Psoas muscle (tissue), 8 donors: ENCODE results near the gene GLTP. TPM values are rescaled to one million over a fixed set of nuclear protein-coding genes. Genes with fewer than 3 reads are reported as not detected.

Experiments used
- ATAC-seq, 4 donors: fragments of 200-7000 bp; cut with Tn5 transposase; one replicate each; pipeline ENCODE4 v1.9.1; 2020; ENCODE audit warnings: moderate library complexity in 3 of 4, mild to moderate bottlenecking in 2 of 4
- DNase-seq, 2 donors: peaks; one replicate each; pipeline ENCODE4 v3.0.0-alpha.2; 2020
- H3K27ac ChIP-seq: fragments of 200-600 bp; one replicate; pipeline ENCODE4 v1.8.0; 2022
- H3K27me3 ChIP-seq, 3 donors: fragments of 200-600 bp in 1 of 3; one replicate each; pipeline versions ENCODE4 v1.6.1 to v1.8.0; 2013 to 2022; ENCODE audit warnings: low read length in 2 of 3, mild to moderate bottlenecking in 2 of 3, moderate library complexity in 1 of 3; ENCODE audit not compliant: insufficient read depth in 3 of 3
- H3K36me3 ChIP-seq, 2 donors: fragments of 200-600 bp in 1 of 2; one replicate each; pipeline versions ENCODE4 v1.6.1 to v1.8.0; 2013 to 2022; ENCODE audit warnings: low read depth in 1 of 2, mild to moderate bottlenecking in 1 of 2, moderate library complexity in 1 of 2; ENCODE audit not compliant: insufficient read depth in 1 of 2
- H3K4me1 ChIP-seq: fragments of 200-600 bp; one replicate; pipeline ENCODE4 v1.8.0; 2022
- H3K4me3 ChIP-seq: fragments of 200-600 bp; one replicate; pipeline ENCODE4 v1.8.0; 2022; ENCODE audit warnings: mild to moderate bottlenecking
- H3K9me3 ChIP-seq: fragments of 200-600 bp; one replicate; pipeline ENCODE4 v1.8.0; 2022
- WGBS, 3 donors: extraction: QIAGEN DNeasy Blood & Tissue Kit; methylation state at CpG; one replicate each; pipeline versions ENCODE4 v1.1.6 to v1.1.7; 2013; 5-methylcytosine and 5-hydroxymethylcytosine counted together
- intact Hi-C, 2 donors: fragments of 100-400 bp; cut with DNase I; formaldehyde crosslinking; loops; one replicate each; pipeline versions ENCODE4 v1.11.0 to v1.14.2; 2022
- polyA plus RNA-seq, 3 donors: library from polyadenylated mRNA; stranded (reverse); fragments of 200-250 nt; gene quantifications; one replicate each; pipeline ENCODE4 v1.2.3, GENCODE V29; 2013
- total RNA-seq, 4 donors: library from RNA; stranded (reverse); fragmentation: NEBNext Ultra II Directional in 2 of 4; extraction: Animal tissue kit (Norgen Biotek cat#: 25700) in 2 of 4; gene quantifications; one replicate each; pipeline versions ENCODE4 v1.2.1 to v1.2.4, GENCODE V29; 2021 to 2023
- TF ChIP-seq, protein P1 (sequence below): fragments of 200-600 bp; IDR thresholded peaks from one replicate; pipeline ENCODE4 v1.8.0; 2022; ENCODE audit warnings: antibody characterized with exemption
- donor health status: healthy with polysubstance abuse.
- donor health status: DM: no; HTN: no; CAD: no; lungs with moderate emphysema.
- donor health status: Bipolar disorder and iron deficiency.
- donor health status: healthy.
- donor health status: DM: yes; HTN: yes; CAD: no.
- donor health status: DM: no; HTN: no; CAD: no.
- donor health status: DM: no; HTN: no; CAD: no.
- donor health status: DM: yes; HTN: yes; CAD: no.

The GLTP gene
- total and polyA plus RNA-seq, 7 donors = 12.1 to 23.3 (median 16.9) TPM

- H3K4me1 ChIP-seq = no peaks in the 10 kb centered on the region
- H3K4me3 ChIP-seq = no peak overlapping the region
- ATAC-seq (no peak), DNase-seq (no peak)
- H3K27me3 ChIP-seq = peaks cover 0 to 19% (median 0%) of the 10 kb centered on the region in 3 donors
- intact Hi-C loops = no loop called here
- WGBS, 3 donors = 91 to 92% (median 91%) methylated on average over 8 of the region's 8 CpGs
- H3K9me3 ChIP-seq = no peaks in the 10 kb centered on the region
- TF ChIP-seq, protein P1, sequence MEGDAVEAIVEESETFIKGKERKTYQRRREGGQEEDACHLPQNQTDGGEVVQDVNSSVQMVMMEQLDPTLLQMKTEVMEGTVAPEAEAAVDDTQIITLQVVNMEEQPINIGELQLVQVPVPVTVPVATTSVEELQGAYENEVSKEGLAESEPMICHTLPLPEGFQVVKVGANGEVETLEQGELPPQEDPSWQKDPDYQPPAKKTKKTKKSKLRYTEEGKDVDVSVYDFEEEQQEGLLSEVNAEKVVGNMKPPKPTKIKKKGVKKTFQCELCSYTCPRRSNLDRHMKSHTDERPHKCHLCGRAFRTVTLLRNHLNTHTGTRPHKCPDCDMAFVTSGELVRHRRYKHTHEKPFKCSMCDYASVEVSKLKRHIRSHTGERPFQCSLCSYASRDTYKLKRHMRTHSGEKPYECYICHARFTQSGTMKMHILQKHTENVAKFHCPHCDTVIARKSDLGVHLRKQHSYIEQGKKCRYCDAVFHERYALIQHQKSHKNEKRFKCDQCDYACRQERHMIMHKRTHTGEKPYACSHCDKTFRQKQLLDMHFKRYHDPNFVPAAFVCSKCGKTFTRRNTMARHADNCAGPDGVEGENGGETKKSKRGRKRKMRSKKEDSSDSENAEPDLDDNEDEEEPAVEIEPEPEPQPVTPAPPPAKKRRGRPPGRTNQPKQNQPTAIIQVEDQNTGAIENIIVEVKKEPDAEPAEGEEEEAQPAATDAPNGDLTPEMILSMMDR = no peak
- no peaks in the 10 kb centered on the region for H3K36me3 ChIP-seq
- H3K27ac ChIP-seq = no peak overlapping the region
Observed at GRCh38 chr12:109817627-109818231, 62.6 kb downstream of the GLTP start.

DNA sequence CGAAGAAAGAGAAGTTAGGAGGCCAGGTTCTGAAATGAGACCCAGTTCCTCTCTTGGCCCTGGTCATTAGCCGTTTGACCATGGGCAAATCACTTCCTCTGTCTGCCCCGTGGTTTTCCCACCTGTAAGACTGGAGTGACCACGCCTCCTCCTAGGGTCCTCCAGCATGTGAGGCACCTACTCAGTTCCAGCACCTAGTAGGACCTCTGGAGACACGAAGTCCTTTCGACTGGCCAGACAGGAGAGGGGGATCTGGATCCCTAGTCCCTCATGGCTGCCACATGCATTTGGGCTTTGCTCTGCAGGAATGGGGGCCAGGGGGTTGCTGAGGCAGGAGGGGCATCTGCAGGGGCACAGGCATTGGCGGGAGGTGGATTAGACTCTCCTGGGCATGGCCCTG, 63.5 kb downstream of the GLTP start:
- Histone ChIP-seq H3K4me1 (no peaks in the 10 kb centered on the region), H3K27me3 (peaks cover 0 to 23% (median 0%) of the 10 kb centered on the region in 3 donors), H3K4me3 (no peak overlapping the region), H3K36me3 (no peaks in the 10 kb centered on the region), H3K9me3 (no peaks in the 10 kb centered on the region), H3K27ac (no peak overlapping the region)
- TF ChIP-seq, protein P1 = no peak
- ATAC-seq (no peak), DNase-seq (no peak)
- intact Hi-C loops = no loop called here
- WGBS, 3 donors = 83 to 90% (median 90%) methylated on average over 7 of the region's 7 CpGs

DNA sequence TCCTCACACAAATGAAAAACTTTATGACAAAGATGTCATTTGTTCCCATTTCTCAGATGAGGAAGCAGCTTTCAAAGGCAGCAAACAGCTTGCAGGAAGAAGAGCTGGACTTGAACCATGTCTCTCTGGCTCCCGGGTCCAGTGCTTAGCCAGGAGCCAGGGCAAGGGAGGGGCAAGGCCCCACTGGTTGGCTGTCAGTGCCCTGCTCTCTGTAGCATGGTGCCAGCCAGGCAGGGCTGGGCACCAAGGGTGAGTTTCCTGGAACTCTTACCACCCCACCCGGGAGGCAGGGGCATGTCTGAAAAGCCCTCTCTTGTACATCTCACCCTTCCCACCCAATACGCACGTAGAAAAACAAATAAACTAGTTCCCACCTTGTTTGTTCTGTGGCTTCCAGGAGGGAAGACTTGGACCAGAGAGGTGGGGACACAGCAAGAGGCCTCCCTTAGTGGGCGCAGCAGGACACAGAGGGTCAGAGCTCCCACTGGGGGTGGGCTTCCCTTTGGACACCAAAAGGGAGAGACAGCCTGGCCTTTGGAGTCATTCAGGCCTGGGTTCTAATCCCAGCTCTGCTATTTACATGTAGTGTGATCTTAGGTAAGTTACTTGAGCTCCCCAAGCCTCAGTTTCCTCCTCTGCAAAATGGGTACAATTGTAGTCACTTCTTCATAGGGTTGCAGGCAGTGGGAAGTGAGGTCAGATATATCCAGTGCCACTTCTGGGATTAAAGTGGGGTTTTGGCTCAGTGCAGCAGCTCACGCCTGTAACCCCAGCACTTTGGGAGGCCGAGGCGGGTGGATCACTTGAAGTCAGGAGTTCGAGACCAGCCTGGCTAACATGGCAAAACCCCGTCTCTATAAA, 64.4 kb downstream of the GLTP start:
- intact Hi-C loops = no loop called here
- no peak for DNase-seq
- Histone ChIP-seq H3K4me1 (no peaks in the 10 kb centered on the region), H3K36me3 (no peaks in the 10 kb centered on the region), H3K27ac (no peak overlapping the region), H3K9me3 (no peaks in the 10 kb centered on the region), H3K4me3 (no peak overlapping the region), H3K27me3 (peaks cover 0 to 23% (median 0%) of the 10 kb centered on the region in 3 donors)
- no peak for ATAC-seq
- TF ChIP-seq, protein P1 = no peak
- 73 to 82% (median 75%) methylated on average over 10 of the region's 10 CpGs for WGBS, 3 donors

- H3K27me3 ChIP-seq = peaks cover 0 to 23% (median 0%) of the 10 kb centered on the region in 3 donors
- H3K4me1 ChIP-seq = no peaks in the 10 kb centered on the region
- no peaks in the 10 kb centered on the region for H3K36me3 ChIP-seq
Observed at GRCh38 chr12:109815225-109815624, 65.1 kb downstream of the GLTP start.

More at GRCh38 chr12:109815225-109815624, 65.1 kb downstream of the GLTP start:
- 77 to 85% (median 83%) methylated on average over 4 of the region's 4 CpGs for WGBS, 3 donors
- ATAC-seq (no peak), DNase-seq (no peak)
- TF ChIP-seq, protein P1 = no peak
- no peak overlapping the region for H3K4me3 ChIP-seq
- H3K9me3 ChIP-seq = no peaks in the 10 kb centered on the region
- no peak overlapping the region for H3K27ac ChIP-seq
- intact Hi-C loops = no loop called here
